ENCODE data around the gene AP4S1.
"Not testable (repeated sequence)": the region's sequence is repeated elsewhere in the genome, so short reads cannot be mapped to it uniquely, and the experiment has no call there.

AP4S1 gene

DNA sequence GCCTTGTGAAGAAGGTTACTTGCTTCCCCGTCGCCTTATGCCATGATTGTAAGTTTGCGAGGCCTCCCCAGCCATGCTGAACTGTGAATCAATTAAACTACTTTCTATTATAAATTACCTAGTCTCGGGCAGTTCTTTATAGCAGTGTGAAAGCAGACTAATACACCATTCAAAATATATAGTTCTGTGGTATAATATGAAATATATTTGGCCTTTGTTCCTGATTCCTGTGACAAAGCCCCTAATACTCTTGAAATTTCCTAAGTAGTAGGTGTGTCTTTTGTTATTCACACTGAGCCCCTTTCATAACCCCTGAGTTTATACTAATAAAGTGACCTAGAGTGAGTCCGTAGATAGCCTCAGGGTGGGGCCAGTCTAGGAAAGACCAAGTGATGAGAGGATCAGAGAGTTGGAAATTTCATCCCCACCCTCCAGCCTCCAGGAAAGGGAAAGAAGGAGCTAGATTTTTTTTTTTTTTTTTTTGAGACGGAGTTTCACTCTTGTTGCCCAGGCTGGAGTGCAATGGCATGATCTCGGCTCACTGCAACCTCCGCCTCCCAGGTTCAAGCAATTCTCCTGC is 20.1 kb downstream of the AP4S1 start:
- DNase-seq: no peak

- DNase-seq: no peak
These were observed 22.1 kb downstream of the AP4S1 start for GRCh38 chr14:31047503-31047902.

GRCh38 chr14:31051023-31051422 is 25.6 kb downstream of the AP4S1 start:
- no peak for DNase-seq

DNA sequence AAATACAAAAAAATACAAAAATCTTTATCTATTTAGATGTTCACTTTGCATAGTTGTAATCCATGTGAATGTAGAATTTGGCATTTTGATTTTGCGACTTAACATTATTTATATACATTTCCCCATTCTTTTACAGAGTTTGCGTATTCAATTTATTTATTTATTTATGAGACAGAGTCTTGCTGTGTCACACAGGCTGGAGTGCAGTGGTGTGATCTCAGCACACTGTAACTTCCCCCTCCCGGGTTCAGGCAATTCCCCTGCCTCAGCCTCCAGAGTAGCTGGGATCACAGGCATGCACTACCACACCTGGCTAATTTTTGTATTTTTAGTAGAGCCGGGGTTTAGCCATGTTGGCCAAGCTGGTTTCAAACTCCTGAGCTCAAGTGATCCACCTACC is 26.1 kb downstream of the AP4S1 start:
- peak; percentile 34 for DNase-seq

- DNase-seq: not testable (repeated sequence)
These were observed 27.6 kb downstream of the AP4S1 start for GRCh38 chr14:31052905-31053586.

DNA sequence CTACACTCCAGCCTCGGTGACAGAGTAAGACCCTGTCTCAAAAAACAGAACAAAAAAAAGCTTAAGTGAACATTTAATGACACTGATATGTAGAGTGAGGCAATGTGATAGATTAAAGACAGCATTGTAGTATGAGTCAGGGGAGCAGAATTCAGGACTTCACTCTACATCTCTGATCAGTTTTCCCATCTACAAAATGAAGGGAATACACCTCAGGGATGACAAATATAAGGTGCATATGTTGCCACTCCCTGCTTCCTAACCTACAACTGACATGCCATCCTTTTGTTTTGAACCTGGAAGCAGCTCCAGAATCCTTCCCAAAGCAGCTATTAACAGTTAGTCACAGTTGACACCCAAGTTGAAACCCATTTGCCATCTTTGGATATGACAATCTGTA is 31.6 kb downstream of the AP4S1 start:
- DNase-seq: no peak

GRCh38 chr14:31057701-31058364 is 32.4 kb downstream of the AP4S1 start:
- DNase-seq: no peak

DNA sequence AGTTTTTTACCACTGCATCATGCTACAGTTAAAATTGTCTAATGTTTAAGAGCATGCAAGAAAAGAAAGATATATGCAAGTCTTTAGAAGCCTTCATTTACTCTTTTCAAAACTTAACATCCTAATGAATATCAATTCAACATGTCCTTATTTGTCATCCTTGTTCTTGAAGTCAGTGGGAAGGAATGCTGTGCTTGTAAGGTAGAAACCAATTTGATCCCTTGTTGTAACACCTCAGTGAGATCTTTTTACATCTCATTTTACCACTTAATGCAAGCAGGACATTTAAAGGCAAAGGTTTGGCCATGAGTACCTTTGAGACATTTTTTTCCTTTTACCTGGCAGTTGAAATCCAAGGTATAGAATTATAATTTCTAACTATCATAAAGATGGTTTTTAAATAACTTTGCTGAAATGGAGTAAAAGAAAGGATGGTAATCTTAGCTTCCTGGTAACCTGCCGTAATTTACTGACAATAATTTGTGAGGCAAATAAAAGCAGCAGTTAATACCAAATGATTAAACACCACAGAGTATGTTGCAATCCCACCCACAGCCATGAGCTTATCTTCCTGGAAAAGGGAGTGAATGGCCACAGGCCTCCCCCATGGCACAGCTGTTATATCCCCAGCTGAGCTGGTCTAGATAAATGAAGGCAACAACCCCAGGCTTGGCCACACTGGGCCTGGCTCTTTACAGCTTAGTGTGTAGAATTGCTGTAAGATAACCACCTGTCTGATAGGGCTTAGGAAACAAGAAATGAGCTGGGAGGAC is 33.9 kb downstream of the AP4S1 start:
- DNase-seq: peak; percentile 80

- DNase-seq: no peak
These were observed 34.9 kb downstream of the AP4S1 start for GRCh38 chr14:31060253-31060875.

DNA sequence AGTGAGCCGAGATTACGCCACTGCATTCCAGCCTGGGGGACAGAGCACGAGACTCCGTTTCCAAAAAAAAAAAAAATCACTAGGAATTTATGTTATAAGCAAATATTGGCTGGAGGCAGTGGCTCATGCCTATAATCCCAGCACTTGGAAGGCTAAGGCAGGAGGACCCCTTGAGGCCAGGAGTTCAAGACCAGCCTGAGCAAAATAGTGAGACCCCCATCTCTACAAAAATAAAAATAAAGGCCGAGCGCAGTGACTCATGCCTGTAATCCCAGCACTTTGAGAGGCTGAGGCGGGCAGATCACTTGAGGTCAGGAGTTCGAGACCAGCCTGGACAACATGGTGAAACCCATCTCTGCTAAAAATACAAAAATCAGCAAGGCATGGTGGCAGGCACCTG is 37.5 kb downstream of the AP4S1 start:
- not testable (repeated sequence) for DNase-seq

- no peak for DNase-seq
These were observed 42.8 kb downstream of the AP4S1 start for GRCh38 chr14:31068235-31068634.

- no peak for DNase-seq
These were observed 43.9 kb downstream of the AP4S1 start for GRCh38 chr14:31069343-31069742.

GRCh38 chr14:31070431-31070830 is 45.0 kb downstream of the AP4S1 start:
- peak; percentile 81 for DNase-seq

DNA sequence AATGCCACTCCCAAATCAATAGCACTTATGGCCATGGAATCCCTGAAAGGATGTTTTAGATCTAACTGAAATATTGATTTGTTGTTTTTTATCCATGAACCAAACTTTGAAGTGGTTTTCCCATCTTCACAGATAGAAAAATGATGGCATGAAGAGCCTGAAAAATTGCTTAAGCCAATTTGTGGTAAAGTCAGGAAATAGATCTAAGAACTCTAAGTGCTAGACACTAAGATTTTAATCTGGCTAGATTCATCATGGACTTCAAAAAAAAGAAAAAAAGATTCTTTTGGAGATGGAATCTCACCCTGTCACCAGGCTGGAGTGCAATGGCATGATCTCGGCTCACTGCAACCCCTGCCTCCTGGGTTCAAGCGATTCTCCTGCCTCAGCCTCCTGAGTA is 45.7 kb downstream of the AP4S1 start:
- DNase-seq: no peak

DNA sequence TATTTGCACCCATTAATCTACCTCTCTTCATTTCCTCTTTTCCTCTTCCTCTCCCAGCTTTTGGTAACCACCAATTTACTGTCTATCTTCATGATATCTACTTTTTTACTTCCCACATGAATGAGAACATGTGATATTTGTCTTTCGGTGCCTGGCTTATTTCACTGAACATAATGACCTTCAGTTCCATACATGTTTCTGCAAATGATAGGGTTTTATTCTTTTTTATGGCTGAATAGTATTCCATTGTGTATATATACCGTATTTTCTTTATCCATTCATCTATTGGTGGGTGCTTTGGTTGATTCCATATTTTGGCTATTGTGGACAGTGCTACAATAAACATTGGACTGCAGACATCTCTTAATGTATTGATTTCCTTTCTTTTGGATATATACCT is 49.7 kb downstream of the AP4S1 start:
- DNase-seq: no peak

- DNase-seq: no peak
These were observed 53.3 kb downstream of the AP4S1 start for GRCh38 chr14:31078766-31079165.

DNA sequence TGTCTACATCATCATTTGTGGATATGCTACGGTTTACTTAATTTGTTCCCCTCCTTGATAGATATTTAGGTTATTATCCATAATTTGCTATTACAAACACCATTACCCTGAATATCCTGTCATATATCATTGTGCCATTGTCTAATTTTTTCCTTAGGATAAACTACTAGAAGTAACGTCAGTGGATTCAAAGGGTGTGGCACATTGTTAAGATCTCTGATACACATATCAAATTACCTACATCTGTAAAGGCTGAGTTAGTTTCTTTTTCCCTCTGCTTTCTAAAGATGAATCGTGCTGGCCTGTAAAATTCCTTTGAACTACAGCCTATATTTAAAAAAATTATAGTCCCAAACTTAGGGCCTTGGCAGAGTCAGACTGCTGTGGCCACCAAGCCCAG is 54.6 kb downstream of the AP4S1 start:
- peak; percentile 39 for DNase-seq

DNA sequence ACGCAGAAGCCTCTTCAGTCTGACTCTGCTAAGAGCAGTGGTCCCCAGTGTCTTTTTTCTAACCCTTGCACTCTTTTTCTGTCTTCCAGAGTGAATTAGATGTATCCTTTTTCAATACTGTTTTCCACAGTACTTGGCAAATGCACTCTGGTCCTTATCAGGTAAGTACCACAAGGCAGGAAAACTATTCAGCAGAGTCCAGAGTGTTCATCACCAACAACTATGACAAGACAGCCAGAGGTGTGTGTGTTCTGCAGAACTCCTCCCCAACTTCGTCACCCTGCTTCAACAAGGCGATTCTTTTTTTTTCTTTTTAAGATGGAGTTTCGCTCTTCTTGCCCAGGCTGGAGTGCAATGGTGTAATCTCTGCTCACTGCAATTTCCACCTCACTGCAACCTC is 55.0 kb downstream of the AP4S1 start:
- DNase-seq: no peak

DNA sequence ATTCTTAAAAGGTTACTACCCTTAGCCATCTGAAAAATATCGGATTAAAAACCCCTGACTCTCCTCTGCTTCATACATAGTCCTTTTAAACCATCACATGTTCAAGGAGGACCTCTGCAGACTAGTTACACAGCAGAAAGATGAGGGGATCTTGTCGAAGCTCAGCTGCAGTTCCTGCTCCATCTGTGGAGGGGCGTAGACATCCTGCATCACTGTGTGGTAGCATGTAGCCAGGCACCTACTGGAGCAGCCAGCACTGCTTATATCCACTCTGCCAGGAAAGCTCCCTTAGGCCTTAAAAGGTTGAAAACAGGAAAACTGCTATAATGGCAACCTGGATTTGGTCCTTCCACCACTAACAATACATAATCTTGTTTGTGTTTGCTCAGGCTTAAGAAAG is 58.3 kb downstream of the AP4S1 start:
- no peak for DNase-seq

DNA sequence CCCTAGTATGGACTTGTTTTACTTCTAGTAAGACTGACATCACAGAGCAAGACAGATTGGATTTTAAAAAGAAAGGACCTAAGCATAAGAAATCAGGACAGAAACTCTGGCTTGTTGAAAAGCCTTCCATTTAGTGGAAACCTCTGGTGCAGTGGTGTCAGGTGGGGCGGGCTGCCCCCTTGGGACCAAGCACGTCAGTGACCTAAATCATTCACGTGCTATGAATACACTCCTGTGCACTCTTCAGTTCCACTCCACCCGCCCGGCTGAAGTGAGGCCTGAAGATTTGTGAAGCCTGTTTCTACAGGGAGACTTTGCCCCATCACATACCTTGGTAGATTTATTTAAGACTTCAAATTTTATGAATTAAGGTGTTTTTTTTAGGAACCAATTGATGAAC is 58.9 kb downstream of the AP4S1 start:
- no peak for DNase-seq

- no peak for DNase-seq
These were observed 59.6 kb downstream of the AP4S1 start for GRCh38 chr14:31085027-31085426.

DNA sequence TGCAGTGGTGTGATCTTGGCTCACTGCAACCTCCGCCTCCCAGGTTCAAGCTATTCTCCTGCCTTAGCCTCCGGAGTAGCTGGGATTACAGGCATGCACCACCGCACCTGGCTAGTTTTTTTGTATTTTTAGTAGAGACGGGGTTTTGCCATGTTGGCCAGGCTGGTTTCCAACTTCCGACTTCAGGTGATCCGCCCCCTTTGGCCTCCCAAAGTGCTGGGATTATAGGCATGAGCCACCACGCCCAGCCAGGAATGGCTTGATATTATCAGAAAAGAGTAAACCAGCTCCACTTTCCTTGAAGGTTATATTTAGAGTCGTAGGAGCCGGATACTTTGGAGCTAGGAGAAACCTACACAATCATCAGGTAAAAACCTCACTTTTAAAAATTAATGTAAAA is 61.0 kb downstream of the AP4S1 start:
- DNase-seq: not testable (repeated sequence)

Measured in HCEC 1CT (cell line).